K562 (cell line): ENCODE results near the gene SNAPC3. TPM values are rescaled to one million over a fixed set of nuclear protein-coding genes. Genes with fewer than 3 reads are reported as not detected.
A peak's percentile ranks its signal among the peaks of the same experiment; 100 is the strongest.

ENCODE experiments used
- ATAC-seq: fragments of 200-7000 bp; cut with Tn5 transposase; 3 replicates; pipeline ENCODE4 v1.9.1; 2020; ENCODE audit warnings: moderate library complexity
- BruUV-seq: library from RNA; stranded (reverse); fragments of 400-500 nt; replicated peaks from 2 replicates; lab custom pipeline; 2021; lab: Mats Ljungman, UMichigan
- CTCF ChIA-PET: fragments of 300-600 bp; formaldehyde crosslinking; extraction: SDS; loops from one replicate; lab custom pipeline; 2021; ENCODE audit warnings: low intra/inter-chr PET ratio; lab: Yijun Ruan, JAX
- POLR2A ChIA-PET: fragments of 300-600, 350-650 bp; sonication (Branson Sonifier 250); formaldehyde crosslinking; extraction: SDS; loops from one replicate; lab custom pipeline; 2021; ENCODE audit warnings: antibody characterized with exemption, inconsistent platforms; lab: Yijun Ruan, JAX
- DNase-seq, 4 experiments: peaks; one replicate each; pipeline versions ENCODE4 v3.0.0 to v3.0.0-alpha.2; 2011 to 2018; ENCODE audit warnings: low spot score in 3 of 4, mixed read lengths in 3 of 4; ENCODE audit errors: extremely low read depth in 1 of 4
- FAIRE-seq: peaks from 2 replicates; lab custom pipeline; 2011; peaks lifted over from hg19 to GRCh38; lab: Jason Lieb, UNC
- H2AFZ ChIP-seq: 2 replicates; pipeline ENCODE4 v1.6.0; 2011; ENCODE audit warnings: low read depth, low read length, control low read depth, inconsistent platforms
- H3K27ac ChIP-seq: fragments of 200-600 bp; 3 replicates; pipeline ENCODE4 v1.8.0; 2011; ENCODE audit warnings: low read depth, mild to moderate bottlenecking, control low read depth, inconsistent platforms, low read length, moderate library complexity, mixed read lengths; ENCODE audit errors: extremely low read depth
- H3K27me3 ChIP-seq, 2 experiments: fragments of 300-600 bp in 1 of 2; 2 replicates in 1 of 2; 3 replicates in 1 of 2; pipeline versions ENCODE4 v1.6.0 to v1.8.0; 2011; ENCODE audit warnings: inconsistent platforms in 2 of 2, low read length in 2 of 2, mild to moderate bottlenecking in 1 of 2, mixed read lengths in 1 of 2, moderate library complexity in 1 of 2; ENCODE audit not compliant: control insufficient read depth in 2 of 2, insufficient read depth in 2 of 2
- H3K36me3 ChIP-seq: fragments of 300-600 bp; 3 replicates; pipeline ENCODE4 v1.8.0; 2011; ENCODE audit warnings: mild to moderate bottlenecking, low read length, inconsistent platforms; ENCODE audit not compliant: control insufficient read depth, insufficient read depth
- H3K4me1 ChIP-seq, 2 experiments: fragments of 200-600 bp in 1 of 2; replicated peaks in 1 of 2; 2 replicates in 1 of 2; 3 replicates in 1 of 2; pipeline versions ENCODE4 v1.5.1 to v1.8.0; 2011; ENCODE audit warnings: inconsistent platforms in 2 of 2, low read length in 2 of 2, mild to moderate bottlenecking in 1 of 2, mixed read lengths in 1 of 2, moderate library complexity in 1 of 2; ENCODE audit not compliant: control insufficient read depth in 2 of 2, insufficient read depth in 2 of 2
- H3K4me2 ChIP-seq: 2 replicates; pipeline ENCODE4 v1.6.1; 2011; ENCODE audit warnings: low read length, control low read depth, inconsistent platforms, mixed read lengths; ENCODE audit not compliant: insufficient read depth
- H3K4me3 ChIP-seq: fragments of 200-600 bp; sonication (generic), shearing (Covaris generic); 2 replicates; pipeline ENCODE4 v1.5.1; 2016; ENCODE audit warnings: control low read depth, inconsistent platforms
- H3K79me2 ChIP-seq: fragments of 200-600 bp; 3 replicates; pipeline ENCODE4 v1.8.0; 2011; ENCODE audit warnings: low read length, inconsistent platforms; ENCODE audit not compliant: control insufficient read depth, insufficient read depth
- H3K9ac ChIP-seq, 2 experiments: 2 replicates each; pipeline versions ENCODE4 v1.6.0 to v1.6.1; 2011; ENCODE audit warnings: low read depth in 2 of 2, low read length in 2 of 2, control low read depth in 1 of 2, inconsistent platforms in 1 of 2, mild to moderate bottlenecking in 1 of 2, mixed read lengths in 1 of 2; ENCODE audit not compliant: insufficient read depth in 1 of 2
- H3K9me1 ChIP-seq: one replicate; pipeline ENCODE4 v1.6.0; 2011; ENCODE audit warnings: inconsistent platforms, mild to moderate bottlenecking, low read length, moderate library complexity; ENCODE audit not compliant: control insufficient read depth, insufficient read depth
- H3K9me3 ChIP-seq: replicated peaks from 2 replicates; pipeline ENCODE4 v1.5.1; 2011; ENCODE audit warnings: low read depth, low read length, inconsistent platforms; ENCODE audit not compliant: control insufficient read depth, insufficient read depth
- H4K20me1 ChIP-seq: replicated peaks from 2 replicates; pipeline ENCODE4 v1.6.1; 2011; ENCODE audit warnings: low read length, inconsistent platforms, mixed read lengths; ENCODE audit not compliant: control insufficient read depth, insufficient read depth
- CBX1 ChIP-seq: sonication (generic); IDR thresholded peaks from 2 replicates; pipeline ENCODE4 v1.6.1; 2016; ENCODE audit warnings: antibody characterized with exemption, low read depth, mild to moderate bottlenecking
- FOS ChIP-seq: IDR thresholded peaks from 3 replicates; pipeline ENCODE4 v1.6.1; 2011; ENCODE audit not compliant: insufficient read length; ENCODE audit errors: extremely low read depth
- FOXK1 ChIP-seq: sonication (generic); formaldehyde crosslinking; IDR thresholded peaks from 2 replicates; pipeline ENCODE4 v1.8.0; 2022; ENCODE audit warnings: missing genetic modification reagents, mild to moderate bottlenecking, borderline replicate concordance
- KAT8 ChIP-seq: fragments of 450-650 bp; IDR thresholded peaks from 2 replicates; pipeline ENCODE4 v1.6.1; 2016; ENCODE audit warnings: low read depth, mild to moderate bottlenecking
- KLF1 ChIP-seq: fragments of 450-650 bp; IDR thresholded peaks from 2 replicates; pipeline ENCODE4 v1.6.1; 2016; ENCODE audit warnings: missing genetic modification characterization, missing compliant biosample characterization
- MCM2 ChIP-seq: fragments of 450-650 bp; IDR thresholded peaks from 2 replicates; pipeline ENCODE4 v1.6.1; 2017; ENCODE audit warnings: low read depth, mild to moderate bottlenecking
- MED1 ChIP-seq: sonication (generic); formaldehyde crosslinking; IDR thresholded peaks from 2 replicates; pipeline ENCODE4 v1.8.1; 2023; ENCODE audit warnings: missing genetic modification reagents, borderline replicate concordance
- PPARD ChIP-seq: fragments of 250-450 bp; sonication (Bioruptor Pico); IDR thresholded peaks from 2 replicates; pipeline ENCODE4 v1.8.0; 2022; ENCODE audit warnings: inconsistent platforms, mild to moderate bottlenecking, moderate library complexity
- PTBP1 ChIP-seq: fragments of 200-400 bp; formaldehyde crosslinking; IDR thresholded peaks from 2 replicates; pipeline ENCODE4 v1.6.1; 2017; ENCODE audit warnings: low read depth, low read length
- RFX1 ChIP-seq: fragments of 450-650 bp; IDR thresholded peaks from 2 replicates; pipeline ENCODE4 v1.6.1; 2016; ENCODE audit warnings: mild to moderate bottlenecking, moderate library complexity
- SMAD2 ChIP-seq: fragments of 150-350 bp; IDR thresholded peaks from 2 replicates; pipeline ENCODE4 v1.6.1; 2014; ENCODE audit warnings: low read depth, mild to moderate bottlenecking, low read length
- THAP7 ChIP-seq: fragments of 250-450 bp; sonication (Bioruptor Pico); IDR thresholded peaks from 2 replicates; pipeline ENCODE4 v1.5.0; 2021
- ZNF253 ChIP-seq: fragments of 250-450 bp; sonication (Bioruptor Pico); conservative IDR thresholded peaks from 2 replicates; pipeline ENCODE4 v1.6.1; 2021; ENCODE audit warnings: mild to moderate bottlenecking
- ZNF561 ChIP-seq: fragments of 450-650 bp; formaldehyde crosslinking; conservative IDR thresholded peaks from 2 replicates; pipeline ENCODE4 v1.4.0; 2020; ENCODE audit warnings: mild to moderate bottlenecking, moderate library complexity
- ZNF780A ChIP-seq: fragments of 250-450 bp; sonication (Bioruptor Pico); IDR thresholded peaks from 2 replicates; pipeline ENCODE4 v1.5.0; 2021; ENCODE audit warnings: mild to moderate bottlenecking
- WGBS: fragments of 100-300 bp; shearing (Covaris generic); methylation state at CpG from one replicate; pipeline ENCODE4 v1.1.6; 2016; ENCODE audit warnings: low coverage, mixed read lengths; ENCODE audit not compliant: insufficient coverage; ENCODE audit errors: missing lambda C conversion rate; 5-methylcytosine and 5-hydroxymethylcytosine counted together
- in situ Hi-C: fragments of 300-500 bp; cut with MboI; formaldehyde crosslinking; loops from 4 replicates; pipeline ENCODE4 v1.15.0; 2018; ENCODE audit warnings: inconsistent platforms, mixed read lengths
- intact Hi-C: fragments of 100-400 bp; cut with micrococcal nuclease; formaldehyde crosslinking; loops from 2 replicates; pipeline ENCODE4 v1.14.2; 2022
- polyA plus RNA-seq, 8 experiments: library from polyadenylated mRNA; depleted of rRNA in 4 of 8; stranded (reverse) in 5 of 8; unstranded in 3 of 8; fragments of >200 nt; fragmentation: Nextera tagmentation in 2 of 8; fragmentation: Illumina TruSeq in 1 of 8; extraction: Ambion mirVana in 2 of 8; extraction: Trizol in 1 of 8; gene quantifications; 2 replicates each; pipeline versions ENCODE4 v1.2.1 to v1.2.3, GENCODE V29; 2011 to 2014; ENCODE audit warnings: inconsistent platforms in 1 of 8, missing spikeins in 1 of 8
- total RNA-seq, 7 experiments: library from RNA; depleted of rRNA in 6 of 7; stranded (reverse); fragments of >200 nt in 6 of 7; fragmentation: Illumina TruSeq in 2 of 7; extraction: Trizol in 2 of 7; gene quantifications; 2 replicates each; pipeline versions ENCODE4 v1.2.1 to v1.2.3, GENCODE V29; 2011 to 2021; ENCODE audit warnings: low replicate concordance in 1 of 7
- TF ChIP-seq, protein P1 (sequence below): IDR thresholded peaks from 2 replicates; pipeline ENCODE4 v1.6.1; 2011; ENCODE audit not compliant: insufficient read length; ENCODE audit errors: extremely low read depth

SNAPC3 gene
- total and polyA plus RNA-seq, 9 of the 15 experiments (the other 6 are each of a cell fraction or from before 2014, with no cell fraction given): 2.3 to 38.9 (median 19.8) TPM

DNA sequence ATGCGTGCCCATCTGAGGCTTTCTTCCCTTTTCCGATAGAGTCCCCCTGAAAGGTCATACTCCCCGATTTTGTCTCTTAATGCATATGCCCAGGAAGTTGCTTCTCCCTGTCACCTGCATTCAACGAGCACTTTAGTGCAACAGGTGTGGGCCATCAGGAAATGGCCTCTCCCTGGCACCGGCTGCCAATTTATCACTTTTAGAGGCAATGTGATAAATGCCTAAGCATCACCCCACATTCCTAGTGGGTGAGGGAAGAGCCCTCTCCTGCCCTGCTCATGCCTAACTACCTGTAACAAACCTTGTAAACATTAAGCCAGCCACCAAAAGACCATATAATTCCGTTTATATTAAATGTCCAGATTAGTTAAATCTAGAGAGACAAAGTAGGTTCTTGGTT lies 1.1 kb upstream of the SNAPC3 start:
- Histone ChIP-seq H3K9me3 (no peaks in the 10 kb centered on the region), H3K36me3 (peaks cover 21% of the 10 kb centered on the region), H3K27ac (peak overlapping the region; percentile 75; the same call in 1 of the 3 replicates), H3K4me3 (no peak overlapping the region), H3K79me2 (peaks cover 39% of the 10 kb centered on the region), H3K4me2 (peak overlapping the region; percentile 84), H4K20me1 (no peaks in the 10 kb centered on the region), H2AFZ (peak overlapping the region; percentile 94), H3K27me3 (no peaks in the 10 kb centered on the region), H3K9me1 (peaks cover 2% of the 10 kb centered on the region), H3K9ac (no peak overlapping the region), H3K4me1 (peaks cover 8 to 18% of the 10 kb centered on the region in 2 experiments; a peak in 4 of 5 replicates)
- POLR2A ChIA-PET: interaction anchor here (0.9 kb wide), 1 partner anchor 185 kb away, joined by 3 read pairs; no protein-coding TSS in a partner anchor
- TF ChIP-seq MED1 (CRISPR knock-in tag) (no peak), PPARD (CRISPR knock-in tag) (no peak), THAP7 (CRISPR knock-in tag) (no peak), FOXK1 (CRISPR knock-in tag) (no peak), MCM2 (no peak), SMAD2 (no peak), FOS (no peak), CBX1 (no peak), ZNF561 (CRISPR knock-in tag) (no peak), ZNF780A (CRISPR knock-in tag) (no peak), PTBP1 (no peak), RFX1 (no peak), KLF1 (tag) (no peak), KAT8 (no peak), ZNF253 (no peak)
- TF ChIP-seq, protein P1, sequence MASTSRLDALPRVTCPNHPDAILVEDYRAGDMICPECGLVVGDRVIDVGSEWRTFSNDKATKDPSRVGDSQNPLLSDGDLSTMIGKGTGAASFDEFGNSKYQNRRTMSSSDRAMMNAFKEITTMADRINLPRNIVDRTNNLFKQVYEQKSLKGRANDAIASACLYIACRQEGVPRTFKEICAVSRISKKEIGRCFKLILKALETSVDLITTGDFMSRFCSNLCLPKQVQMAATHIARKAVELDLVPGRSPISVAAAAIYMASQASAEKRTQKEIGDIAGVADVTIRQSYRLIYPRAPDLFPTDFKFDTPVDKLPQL: no peak
- BruUV-seq: no TSS peak
- in situ Hi-C loops: no loop called here
- intact Hi-C loops: loop anchor here (5.0 kb wide), 1 partner anchor 111 kb away; no protein-coding TSS in a partner anchor
- CTCF ChIA-PET: no interaction called here
- FAIRE-seq (no peak), DNase-seq (no peak), ATAC-seq (no peak)
- WGBS: 38% methylated on average over 2 of the region's 6 CpGs
